Activated CD4-positive, CD25-positive, alpha-beta regulatory T cell (primary cell): ENCODE data around the gene PTPN4.
"Not testable (repeated sequence)": the region's sequence is repeated elsewhere in the genome, so short reads cannot be mapped to it uniquely, and the experiment has no call there.

Source experiments
- DNase-seq, 4 experiments: peaks; one replicate each; lab custom pipeline; 2025; lab: John Stamatoyannopoulos, UW

The PTPN4 gene

DNA sequence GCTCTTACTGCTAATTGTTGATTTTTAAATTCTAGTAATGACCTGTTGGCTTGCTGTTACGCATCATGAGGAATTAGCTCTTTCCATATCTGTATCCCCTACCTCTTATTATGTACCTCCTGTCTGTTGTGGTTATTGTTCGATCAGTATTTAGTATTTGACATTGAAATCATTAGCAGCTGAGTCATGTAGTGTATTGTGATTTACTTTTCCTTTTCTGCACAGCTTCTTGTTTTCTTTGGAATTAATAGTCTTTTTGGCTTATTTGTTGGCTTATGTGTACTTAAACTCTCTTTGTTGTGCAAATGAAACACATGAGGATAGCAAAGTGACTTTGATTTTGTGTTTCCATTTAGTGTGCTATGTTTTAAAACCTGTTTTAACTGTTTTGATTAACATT is 257.5 kb downstream of the PTPN4 start:
- DNase-seq = no peak

DNA sequence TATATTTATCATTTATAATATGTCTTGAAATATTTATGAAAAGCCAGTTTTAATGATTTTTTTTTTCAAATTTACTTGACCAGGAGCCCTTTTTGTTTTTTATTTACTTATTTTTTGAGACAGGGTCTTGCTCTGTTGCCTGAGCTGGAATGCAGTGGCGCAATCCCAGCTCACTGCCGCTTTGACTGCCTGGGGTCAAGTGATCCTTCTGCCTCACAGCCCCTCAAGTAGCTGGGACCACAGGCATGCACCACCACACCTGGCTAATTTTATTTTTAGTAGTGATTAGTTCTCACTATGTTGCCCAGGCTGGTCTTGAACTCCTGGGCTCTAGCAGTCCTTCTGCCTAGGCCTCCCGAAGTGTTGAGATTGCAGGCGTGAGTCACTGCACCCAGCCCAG is 258.8 kb downstream of the PTPN4 start:
- DNase-seq = no peak

DNA sequence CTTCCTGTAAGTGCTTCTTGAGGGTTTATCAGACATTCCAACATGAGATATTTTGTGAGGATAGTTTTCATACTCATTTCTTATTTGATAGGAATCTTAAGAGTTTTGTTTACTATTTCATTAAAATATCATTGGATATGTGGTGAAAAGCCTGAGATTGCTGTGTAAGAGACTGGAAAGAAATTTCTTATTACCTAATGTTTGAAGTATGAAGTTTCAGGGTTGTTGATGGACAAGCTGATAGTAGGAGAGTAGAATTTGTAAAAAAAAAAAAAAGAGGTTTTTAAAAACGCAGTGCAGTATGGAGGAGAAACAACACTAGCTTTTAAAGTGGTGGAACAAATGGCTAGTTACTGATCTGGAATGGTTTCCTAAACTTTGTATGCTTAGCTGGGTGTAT is 260.8 kb downstream of the PTPN4 start:
- no peak for DNase-seq

DNA sequence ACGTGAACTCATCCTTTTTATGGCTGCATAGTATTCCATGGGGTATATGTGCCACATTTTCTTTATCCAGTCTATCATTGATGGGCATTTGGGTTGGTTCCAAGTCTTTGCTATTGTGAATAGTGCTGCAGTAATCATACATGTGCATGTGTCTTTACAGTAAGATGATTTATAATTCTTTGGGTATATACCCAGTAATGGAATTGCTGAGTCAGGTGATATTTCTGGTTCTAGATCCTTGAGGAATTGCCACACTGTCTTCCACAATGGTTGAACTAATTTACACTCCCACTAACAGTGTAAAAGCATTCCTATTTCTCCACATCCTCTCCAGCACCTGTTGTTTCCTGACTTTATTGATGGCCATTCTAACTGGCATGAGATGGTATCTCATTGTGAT is 262.8 kb downstream of the PTPN4 start:
- not testable (repeated sequence) for DNase-seq

DNA sequence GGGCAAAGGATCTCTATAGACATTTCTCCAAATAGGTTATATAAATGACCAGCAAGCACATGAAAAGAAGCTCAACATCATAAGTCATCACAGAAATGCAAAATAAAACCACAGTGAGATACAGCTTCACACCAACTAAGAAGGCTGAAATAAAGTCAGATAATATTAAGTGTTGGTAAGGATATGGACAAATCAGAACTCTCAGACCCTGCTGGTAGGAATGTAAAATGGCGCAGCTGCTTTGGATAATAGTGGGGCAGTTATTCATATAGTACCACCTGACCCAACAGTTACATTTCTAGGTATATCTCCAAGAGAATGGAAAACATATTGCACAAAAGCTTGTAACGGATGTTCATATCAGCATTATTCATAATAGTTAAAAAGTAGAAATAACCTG is 267.2 kb downstream of the PTPN4 start:
- DNase-seq = no peak

DNA sequence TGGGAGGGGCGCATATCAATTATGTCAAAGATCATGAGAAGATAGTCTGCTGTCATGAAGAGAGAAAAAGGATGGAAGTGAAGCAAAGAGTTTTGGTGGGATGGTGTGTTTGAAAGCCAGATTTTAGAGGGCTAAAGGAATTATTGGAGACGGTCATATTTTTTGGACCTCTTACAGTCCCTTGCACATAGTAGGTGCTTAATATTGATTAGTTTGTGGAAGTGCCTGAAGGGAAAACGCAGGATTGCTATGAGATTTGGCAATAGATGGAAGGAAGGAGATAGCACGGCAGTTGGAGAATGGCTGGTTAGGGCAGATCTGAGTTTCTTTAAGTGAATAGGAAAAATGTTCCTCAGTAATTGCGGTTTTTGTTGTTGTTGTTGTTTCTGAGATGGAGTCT is 269.1 kb downstream of the PTPN4 start:
- DNase-seq = no peak

DNA sequence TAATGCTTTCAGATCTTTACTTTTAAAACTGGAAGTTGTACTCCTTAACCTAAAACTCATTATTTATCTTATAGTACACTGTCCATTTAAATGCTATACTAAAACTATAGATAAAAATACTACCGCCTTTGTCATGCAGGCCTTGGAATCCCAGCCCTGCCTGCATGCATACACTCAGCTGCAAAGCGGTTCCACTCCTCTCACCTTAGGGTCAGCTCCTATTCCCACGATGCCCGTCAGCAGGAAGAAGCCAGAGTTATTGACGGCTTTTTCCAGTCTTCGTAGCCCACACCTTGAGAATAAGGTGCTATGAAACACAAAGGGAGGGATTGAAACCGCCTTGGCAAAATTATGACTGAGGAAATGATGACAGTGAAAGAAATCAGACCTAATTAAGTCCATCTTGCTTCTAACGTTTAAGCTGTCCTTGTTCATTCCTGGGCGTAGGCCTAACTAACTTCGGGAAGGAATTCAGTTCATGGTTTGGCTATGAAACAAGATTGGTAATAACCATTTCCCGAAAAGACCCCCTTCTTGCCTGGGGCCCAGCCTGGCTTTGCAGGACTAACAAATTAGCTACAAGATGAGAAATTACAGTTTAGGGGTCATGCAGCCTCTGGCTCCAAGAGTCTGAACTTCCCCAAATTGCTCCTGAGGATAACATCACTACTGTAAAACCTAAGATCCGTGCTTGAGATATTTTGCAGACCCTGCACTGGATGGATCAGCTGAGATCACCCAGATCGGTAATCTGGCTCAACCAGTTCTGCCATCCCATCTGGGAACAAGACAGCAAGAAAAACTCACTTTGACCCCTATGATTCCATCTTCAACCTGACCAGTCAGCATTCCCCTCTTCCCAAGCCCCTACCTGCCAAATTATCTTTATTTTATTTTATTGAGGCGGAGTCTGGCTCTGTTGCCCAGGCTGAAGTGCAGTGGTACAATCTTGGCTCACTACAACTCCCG is 270.2 kb downstream of the PTPN4 start:
- no peak for DNase-seq

DNA sequence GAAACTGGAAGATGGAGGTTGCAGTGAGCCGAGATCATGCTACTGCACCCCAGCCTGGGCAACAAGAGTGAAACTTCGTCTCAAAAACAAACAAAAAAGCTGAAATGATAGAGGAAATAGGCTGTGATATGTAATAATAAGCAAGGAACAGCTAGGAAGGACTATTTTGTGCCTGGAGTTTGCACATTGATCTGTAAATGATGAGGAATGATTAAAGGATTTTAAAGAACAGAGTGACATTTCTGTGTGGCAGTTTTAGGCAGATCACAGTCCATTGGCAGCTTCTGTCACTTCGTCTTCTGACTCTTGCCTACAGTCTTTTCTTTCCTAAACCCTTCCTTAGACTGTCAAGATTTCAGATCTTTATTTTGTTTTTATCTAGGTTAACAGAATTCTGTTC is 272.6 kb downstream of the PTPN4 start:
- no peak for DNase-seq
